ENCODE results near the gene OSM.

The OSM gene

GRCh38 chr22:30297276-30297990 lies 30.8 kb upstream of the OSM start:
- no peak for DNase-seq

DNA sequence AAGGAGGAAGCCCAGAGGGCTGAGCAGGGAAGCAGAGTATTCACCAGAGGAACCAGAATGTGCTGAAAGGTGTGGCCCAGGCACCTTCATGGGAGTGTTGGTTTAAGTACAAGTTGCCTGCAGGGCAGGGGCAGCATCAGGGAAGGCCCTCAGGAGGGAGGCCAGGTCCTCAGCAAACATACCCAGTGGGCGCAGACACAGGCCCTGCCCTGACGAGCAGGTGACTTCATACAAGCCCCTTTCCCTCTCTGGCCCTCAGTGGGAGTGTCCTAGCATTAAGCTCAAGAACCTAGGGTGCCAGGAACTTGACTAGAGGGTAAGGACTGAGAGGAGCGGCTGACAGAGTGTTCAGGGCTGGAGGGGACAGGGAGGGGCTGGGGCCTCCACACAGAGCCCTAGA lies 30.2 kb upstream of the OSM start:
- DNase-seq: no peak

DNA sequence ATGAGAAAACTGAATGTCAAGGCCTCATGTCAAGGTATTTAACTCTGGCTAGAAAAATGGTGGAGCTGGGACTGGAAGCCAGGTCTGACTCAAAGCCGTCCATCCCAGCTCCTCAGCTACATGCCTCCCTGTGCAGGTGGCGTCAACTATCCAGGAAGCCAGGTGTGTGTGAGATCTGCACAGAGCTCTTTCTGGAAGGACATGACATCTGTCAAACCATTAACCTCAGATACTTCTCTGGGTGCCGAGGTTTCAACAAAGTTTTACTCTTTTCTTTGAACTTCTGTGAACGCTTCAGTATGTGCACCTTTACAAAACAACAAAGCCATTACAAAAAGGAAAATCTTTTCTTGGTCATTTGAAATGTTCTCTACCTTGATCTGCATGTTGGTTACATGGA lies 29.7 kb upstream of the OSM start:
- no peak for DNase-seq

GRCh38 chr22:30295576-30295975 lies 28.9 kb upstream of the OSM start:
- no peak for DNase-seq

GRCh38 chr22:30294830-30295229 lies 28.2 kb upstream of the OSM start:
- no peak for DNase-seq

GRCh38 chr22:30294066-30294465 lies 27.4 kb upstream of the OSM start:
- DNase-seq: peak; percentile 74

DNA sequence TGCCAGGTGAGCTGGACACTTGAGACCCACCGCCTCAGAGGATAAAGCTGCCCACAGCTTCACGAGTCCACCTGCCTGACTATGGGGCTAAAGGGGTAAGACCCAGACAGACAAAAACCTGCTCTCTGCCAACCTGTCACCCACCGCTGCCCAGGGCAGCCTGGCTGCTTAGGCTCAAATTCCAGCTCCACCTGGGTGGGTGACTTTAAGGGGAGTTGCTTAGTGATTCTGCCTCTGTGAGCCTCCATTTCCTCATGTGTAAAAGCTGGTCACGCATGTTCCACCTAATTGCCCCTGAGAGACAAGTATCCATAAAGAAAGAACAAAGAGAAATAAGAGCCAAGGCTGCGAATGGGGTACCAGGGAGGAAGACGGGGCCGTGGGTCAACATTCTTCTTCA lies 26.4 kb upstream of the OSM start:
- no peak for DNase-seq

DNA sequence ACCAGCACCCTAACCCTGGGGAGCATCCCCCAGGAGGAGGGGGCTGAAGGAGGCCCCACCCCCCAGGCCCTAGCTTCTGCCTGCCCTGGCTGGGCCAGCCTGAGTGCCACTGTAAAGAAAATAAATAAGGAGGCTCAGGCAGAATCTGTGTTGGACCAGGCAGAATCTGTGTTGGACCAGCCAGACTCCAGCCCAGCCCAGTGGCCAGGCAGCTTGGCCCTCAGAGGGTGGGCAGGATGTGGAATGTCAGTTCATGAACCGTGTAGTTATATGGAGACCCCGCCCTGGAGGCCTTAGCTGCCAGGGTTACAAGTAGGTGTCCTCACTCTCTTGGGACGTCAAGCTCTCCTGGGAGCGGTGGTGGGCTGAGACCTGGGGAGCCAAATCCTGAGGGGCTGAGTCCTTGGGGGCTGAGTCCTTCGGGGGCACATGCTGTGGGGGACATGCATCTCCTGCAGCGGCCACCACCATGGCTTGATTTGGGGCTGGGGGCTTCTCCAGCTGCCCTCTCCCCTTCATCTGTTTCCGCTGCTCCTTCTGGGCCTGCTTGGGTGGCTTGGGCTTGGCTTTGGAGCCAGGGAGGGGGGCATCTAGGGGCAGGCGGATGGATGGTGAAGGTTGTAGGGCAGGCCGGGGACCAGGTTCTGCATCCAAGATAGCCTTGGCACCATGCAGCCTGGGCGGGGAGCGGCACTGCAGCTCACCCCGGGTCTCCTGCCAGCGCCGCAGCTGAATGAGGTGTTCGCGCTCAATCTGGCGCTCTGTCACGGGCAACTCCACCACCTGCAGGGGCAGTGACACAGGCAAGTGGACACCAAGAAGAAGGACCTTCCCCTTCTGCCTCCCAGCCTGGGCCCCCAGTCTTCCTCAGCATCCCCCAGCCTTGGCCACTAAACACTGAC lies 25.7 kb upstream of the OSM start:
- no peak for DNase-seq

DNA sequence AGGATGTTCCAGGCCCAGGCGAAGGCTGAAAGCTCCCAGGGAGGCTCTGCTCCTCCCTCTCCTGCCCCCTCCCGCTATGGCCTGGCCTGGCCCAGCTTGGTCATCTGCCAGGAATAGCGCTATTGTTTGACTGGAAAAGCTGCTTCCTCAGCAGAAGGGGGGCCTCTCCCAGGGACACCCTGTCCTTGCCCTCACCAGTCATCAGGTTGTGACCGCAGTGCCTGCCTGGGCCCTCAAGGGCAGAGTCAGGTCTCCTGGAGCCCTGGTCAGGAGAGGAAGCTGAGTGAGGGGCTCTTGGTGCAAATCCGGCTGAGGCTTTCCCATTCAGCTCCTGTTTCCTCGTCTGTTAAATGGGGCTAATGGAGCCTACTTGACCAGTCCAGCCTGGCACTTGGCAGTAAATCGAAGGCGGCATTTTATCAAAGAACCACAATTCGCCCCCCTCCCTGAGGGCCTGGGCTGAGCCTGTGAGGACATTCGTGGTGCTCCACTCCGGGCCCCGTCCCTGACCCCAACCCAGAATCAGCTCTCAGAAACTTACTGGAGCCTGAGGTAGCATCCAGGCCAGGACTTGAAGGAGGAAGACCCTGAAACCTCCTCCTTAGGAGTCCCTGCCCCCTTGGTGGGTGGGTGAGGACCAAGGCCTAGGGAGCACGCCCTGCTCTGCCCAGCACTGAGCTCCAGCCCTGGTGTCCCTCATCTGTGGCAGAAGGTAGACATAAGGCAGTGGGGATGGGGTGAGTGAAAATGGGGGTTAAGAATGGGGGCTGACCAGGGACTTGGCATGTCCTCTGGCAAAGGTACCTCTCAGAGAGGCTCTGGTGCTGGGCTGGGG lies 24.6 kb upstream of the OSM start:
- peak; percentile 57 for DNase-seq

- no peak for DNase-seq
Observed at GRCh38 chr22:30290342-30291057, 23.8 kb upstream of the OSM start.

DNA sequence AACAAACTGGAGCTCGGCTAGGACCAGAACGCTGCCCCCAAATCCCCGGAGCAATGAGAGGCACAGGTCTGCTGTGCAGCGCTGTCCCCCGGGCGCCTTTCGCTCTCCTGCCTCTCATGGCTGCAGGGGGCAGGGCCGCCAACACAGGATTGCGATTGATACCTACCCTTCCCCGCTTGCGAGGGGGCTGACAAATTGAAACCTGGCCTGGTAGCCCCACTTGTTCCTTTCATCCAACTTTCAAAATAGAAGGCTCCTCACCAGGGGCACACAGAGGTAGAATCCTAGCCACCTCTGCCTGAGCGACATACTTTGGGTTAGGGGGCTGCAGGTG lies 23.3 kb upstream of the OSM start:
- DNase-seq: no peak

DNA sequence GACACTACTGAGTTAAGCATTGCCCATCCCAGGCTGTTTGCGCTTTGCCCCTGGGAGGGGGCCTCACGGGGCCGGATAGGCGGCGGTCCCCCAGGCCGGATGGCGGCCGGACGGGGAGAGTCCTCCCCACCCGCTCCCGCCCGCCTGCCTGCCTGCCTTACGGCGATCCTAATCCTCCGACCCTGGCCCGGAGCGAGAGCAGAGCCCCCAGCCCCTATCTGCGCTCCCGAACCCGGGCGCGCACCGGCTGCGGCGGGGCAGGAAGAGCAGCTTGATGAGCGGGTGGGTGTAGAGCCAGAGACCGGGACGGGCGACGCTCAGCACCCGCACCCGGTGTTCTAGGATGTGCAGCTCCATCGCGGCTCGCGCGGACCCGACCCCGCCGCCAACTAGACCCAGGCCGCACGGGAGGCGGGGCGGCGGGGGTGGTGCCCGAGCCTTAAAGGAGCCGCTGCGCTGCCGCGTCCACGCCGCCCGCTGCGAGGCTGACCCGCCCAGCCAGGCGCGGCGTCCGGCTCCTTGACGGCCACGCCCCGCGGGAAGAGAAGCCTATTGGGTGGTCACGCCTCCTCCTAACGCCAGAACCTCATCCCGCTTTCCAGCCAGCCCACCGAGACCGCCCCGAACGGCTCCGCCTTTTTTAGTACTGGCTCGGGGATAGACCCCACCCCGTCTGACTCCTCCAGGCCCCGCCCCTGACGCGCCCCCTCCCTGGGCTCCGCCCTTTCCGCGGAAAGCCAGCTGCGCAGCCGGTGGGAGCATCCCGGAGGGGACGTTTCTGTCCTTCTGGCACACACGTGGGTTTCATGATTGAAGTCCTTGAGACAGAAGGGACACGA lies 22.7 kb upstream of the OSM start, which contains the start of gene CASTOR1:
Gene CASTOR1 (minus strand): TSS at position 365 of the 839 bp plus-strand sequence. CDS start 8 bp downstream, at position 357.
- DNase-seq: peak; percentile 89

DNA sequence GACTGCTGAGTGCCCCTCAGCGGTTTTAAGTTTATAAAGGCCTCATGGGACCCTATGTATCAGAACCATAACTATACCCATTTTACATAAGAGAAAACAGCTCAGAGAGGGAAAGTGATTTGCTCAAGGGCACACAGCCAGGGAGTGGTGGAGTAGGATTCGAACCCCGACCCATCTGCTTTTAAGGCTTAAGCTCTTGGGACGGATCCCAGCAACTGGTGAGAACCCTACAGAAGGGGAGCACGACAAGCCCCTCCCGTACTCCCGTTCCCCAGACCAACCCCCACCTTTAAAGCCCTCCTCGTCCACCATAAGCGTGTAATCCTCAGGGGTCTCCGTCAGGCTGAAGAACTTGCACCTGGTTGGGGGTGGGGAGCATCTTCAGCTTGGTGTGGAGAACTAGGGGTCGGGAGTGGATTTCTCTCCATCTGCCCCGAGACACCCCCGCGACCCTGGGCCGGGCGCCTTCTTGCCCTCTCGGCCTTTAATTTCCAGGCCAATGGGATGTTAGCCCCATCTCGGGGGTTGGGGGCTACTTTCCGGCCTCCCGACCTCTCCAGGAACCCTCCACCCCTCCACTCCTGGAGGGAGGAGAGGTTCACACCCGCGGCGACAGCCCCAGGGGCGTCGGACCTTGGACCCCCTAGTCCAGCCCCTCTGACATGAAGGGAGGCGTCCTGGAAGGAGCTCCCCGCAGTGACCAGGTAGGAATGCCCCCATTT lies 21.9 kb upstream of the OSM start:
- DNase-seq: no peak

DNA sequence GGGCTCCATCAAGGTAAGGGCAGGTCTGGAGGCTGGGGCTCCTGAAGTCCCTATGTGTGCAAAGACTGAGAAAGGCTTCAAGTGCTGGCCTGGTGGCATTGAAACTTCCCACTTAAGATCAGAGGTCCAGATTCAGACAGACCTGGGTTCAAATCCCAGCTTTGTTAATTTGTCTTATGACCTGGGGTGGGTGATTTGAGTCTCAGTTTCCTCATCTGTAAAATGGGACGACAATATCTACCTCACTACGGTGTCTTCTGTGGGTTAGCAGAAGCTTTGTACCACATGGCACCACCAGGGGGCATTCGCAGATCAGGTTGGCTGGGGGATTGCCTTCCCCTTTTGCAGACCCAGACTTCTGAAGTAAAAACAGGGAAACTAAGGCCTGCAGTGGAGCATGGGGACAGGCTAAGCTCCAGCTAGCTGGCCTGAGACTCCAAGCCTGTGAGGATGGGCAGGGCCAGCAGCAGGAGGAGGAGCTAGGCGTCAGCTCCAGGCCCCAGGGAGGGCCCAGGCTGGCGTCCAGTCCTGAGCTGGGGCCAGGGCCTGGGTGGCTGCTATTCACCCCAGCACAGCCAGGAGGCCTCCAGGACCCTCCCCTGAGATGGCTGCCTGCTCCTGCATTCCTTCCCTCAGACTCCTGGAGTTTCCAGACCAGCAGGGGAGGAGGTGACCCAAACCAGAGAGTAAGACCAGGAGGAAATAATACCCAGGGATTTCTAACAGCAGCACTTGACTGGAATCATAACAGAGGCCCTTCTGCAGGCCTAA lies 21.2 kb upstream of the OSM start:
- peak; percentile 69 for DNase-seq

- DNase-seq: peak; percentile 33
Observed at GRCh38 chr22:30286813-30287647, 20.4 kb upstream of the OSM start.

- no peak for DNase-seq
Observed at GRCh38 chr22:30286331-30286730, 19.7 kb upstream of the OSM start.

DNA sequence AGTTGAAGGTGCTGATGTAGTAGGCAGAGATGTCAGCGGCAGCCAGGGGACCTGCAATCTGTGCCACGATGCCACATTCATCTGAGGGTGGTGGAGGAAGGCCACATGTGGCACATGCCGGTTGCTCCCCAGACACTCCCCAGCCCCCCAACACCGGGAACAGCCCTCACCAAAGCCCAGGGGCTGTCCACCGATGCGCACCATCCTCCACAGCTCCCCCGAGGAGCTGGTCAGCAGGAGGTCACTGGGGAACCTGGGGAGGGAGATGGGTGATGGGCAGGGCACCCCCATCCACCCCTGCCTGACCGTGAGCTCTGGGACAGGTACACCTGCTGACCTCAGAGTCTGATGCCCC lies 19.2 kb upstream of the OSM start:
- no peak for DNase-seq

DNA sequence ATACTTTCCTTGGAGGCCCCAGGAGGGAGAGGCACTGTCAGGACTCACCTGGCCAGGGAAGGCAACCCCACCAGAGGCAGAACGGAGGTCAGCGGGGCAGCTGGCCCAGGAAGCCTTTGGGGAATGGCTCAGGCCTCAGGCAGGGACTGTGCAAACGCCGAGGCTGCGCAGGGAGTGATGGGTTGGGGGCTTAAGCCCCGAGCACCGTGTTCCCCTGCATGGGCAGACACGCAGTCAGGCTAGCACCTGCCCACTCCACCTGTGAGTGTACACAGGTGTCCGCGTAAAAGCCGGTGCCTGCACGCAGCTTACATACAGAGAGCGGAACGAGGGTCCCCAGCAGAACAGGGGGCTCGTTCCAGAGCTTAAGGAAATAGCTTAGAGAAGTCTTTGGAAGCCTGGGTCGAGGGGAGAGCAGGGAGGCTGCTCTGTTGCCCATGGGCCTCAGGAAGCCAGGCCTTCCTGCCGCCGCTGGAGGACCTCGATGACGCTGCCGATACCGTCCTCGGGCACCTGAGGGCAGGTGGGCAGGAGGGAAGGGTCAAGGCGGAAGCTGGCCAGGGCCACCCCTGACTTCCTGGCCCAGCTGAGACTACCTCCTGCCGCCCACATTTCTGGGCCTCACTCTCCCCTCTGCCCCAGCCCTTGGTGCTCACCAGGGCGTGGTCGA lies 18.7 kb upstream of the OSM start:
- DNase-seq: no peak

GRCh38 chr22:30284666-30285065 lies 18.0 kb upstream of the OSM start:
- no peak for DNase-seq
